Measurements from ENCODE around the gene CD207.

The CD207 gene

GRCh38 chr2:70807828-70808118, 27.8 kb downstream of the CD207 start:
- Histone ChIP-seq H3K27me3 (peaks cover 26% of the 10 kb centered on the region), H3K4me1 (ENCODE audit: control insufficient read depth in 1 of 2, insufficient read depth in 1 of 2, low read depth in 1 of 2, low read length in 1 of 2) (no peaks in the 10 kb centered on the region), H3K9me3 (no peaks in the 10 kb centered on the region), H3K4me3 (ENCODE audit: low read depth in 1 of 2, low read length in 1 of 2) (no peak overlapping the region), H3K27ac (no peak overlapping the region), H3K36me3 (no peaks in the 10 kb centered on the region)
- no peak for TF ChIP-seq CTCF (IDR thresholded peaks at IDR 0.05)

DNA sequence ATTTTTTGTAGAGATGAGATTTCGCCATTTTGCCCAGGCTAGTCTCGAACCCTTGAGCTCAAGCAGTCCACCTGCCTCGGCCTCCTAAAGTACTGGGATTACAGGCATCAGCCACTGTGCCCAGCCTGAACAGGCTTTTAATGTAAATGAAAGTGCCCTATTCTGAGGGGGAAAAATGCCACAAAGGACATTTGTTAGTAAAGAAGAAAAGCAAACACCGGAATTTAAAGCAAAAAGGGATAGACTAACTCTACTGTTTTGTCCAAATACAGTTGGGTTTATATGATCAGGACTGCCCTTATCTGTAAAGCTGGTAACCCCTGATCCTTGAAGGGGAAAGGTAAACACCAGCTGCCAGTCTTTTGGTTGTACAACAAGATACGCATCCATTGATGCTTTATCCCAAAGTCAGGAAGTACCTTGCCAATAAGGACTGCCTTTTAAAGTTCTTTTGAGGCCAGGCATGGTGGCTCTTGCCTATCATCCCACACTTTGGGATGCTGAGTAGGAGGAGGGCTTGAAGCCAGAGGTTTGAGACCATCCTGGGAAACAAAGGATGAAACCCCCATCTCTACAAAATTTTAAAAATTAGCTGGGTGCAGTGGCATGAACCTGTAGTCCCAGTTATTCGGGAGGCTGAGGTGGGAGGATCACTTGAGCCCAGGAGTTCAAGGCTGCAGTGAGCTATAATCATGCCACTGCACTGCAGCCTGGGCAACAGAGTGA, 28.4 kb downstream of the CD207 start:
- no peaks in the 10 kb centered on the region for H3K36me3 ChIP-seq
- peaks cover 31% of the 10 kb centered on the region for H3K27me3 ChIP-seq
- H3K27ac ChIP-seq = no peak overlapping the region
- H3K4me3 ChIP-seq (ENCODE audit: low read depth in 1 of 2, low read length in 1 of 2) = no peak overlapping the region
- TF ChIP-seq CTCF (IDR thresholded peaks at IDR 0.05) = no peak
- no peaks in the 10 kb centered on the region for H3K4me1 ChIP-seq (ENCODE audit: control insufficient read depth in 1 of 2, insufficient read depth in 1 of 2, low read depth in 1 of 2, low read length in 1 of 2)
- no peaks in the 10 kb centered on the region for H3K9me3 ChIP-seq

DNA sequence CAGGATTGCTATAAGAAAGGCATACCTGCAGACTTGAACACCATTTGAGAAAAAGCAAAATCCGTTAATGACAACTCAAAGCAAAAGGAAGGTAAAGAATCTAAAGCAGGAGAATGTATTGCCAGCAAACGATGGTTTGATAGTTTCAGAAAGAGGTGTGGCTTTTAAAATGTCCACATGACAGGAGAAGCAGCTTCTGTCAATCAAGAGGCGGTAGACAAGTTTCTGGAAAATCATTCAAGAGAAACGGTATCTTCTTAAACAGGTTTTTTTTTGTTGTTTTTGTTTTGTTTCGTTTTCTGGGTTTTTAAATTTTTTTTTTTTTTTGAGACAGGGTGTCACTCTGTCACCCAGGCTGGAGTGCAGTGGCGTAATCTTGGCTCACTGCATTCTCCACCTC, 29.0 kb downstream of the CD207 start:
- Histone ChIP-seq H3K9me3 (no peaks in the 10 kb centered on the region), H3K27ac (no peak overlapping the region), H3K27me3 (peaks cover 37% of the 10 kb centered on the region), H3K4me3 (ENCODE audit: low read depth in 1 of 2, low read length in 1 of 2) (no peak overlapping the region), H3K4me1 (ENCODE audit: control insufficient read depth in 1 of 2, insufficient read depth in 1 of 2, low read depth in 1 of 2, low read length in 1 of 2) (no peaks in the 10 kb centered on the region), H3K36me3 (no peaks in the 10 kb centered on the region)
- no peak for TF ChIP-seq CTCF (IDR thresholded peaks at IDR 0.05)

DNA sequence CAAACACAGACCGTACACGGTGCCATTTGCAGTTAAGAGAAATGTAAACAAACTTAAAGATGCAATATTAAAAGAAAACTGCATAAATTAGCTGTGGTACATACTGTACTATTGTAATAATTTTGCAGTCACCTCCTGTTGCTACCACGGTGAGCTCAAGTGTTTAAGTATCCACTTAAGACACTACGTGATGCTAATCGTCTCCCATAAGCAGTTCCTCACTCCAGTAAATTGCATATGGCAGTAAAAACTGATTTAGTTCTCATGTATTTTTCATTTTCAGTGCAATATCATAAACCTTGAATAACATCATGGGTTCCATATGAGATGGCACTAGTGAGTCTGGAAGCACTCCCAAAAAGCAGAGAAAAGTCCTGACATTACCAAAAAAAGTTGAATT, 29.6 kb downstream of the CD207 start:
- Histone ChIP-seq H3K4me1 (ENCODE audit: control insufficient read depth in 1 of 2, insufficient read depth in 1 of 2, low read depth in 1 of 2, low read length in 1 of 2) (no peaks in the 10 kb centered on the region), H3K27me3 (peaks cover 43% of the 10 kb centered on the region), H3K36me3 (no peaks in the 10 kb centered on the region), H3K4me3 (ENCODE audit: low read depth in 1 of 2, low read length in 1 of 2) (no peak overlapping the region), H3K27ac (no peak overlapping the region), H3K9me3 (no peaks in the 10 kb centered on the region)
- no peak for TF ChIP-seq CTCF (IDR thresholded peaks at IDR 0.05)

- Histone ChIP-seq H3K4me3 (ENCODE audit: low read depth in 1 of 2, low read length in 1 of 2) (no peak overlapping the region), H3K9me3 (no peaks in the 10 kb centered on the region), H3K36me3 (no peaks in the 10 kb centered on the region), H3K4me1 (ENCODE audit: control insufficient read depth in 1 of 2, insufficient read depth in 1 of 2, low read depth in 1 of 2, low read length in 1 of 2) (no peaks in the 10 kb centered on the region), H3K27me3 (peaks cover 56% of the 10 kb centered on the region), H3K27ac (no peak overlapping the region)
- no peak for TF ChIP-seq CTCF (IDR thresholded peaks at IDR 0.05)
Observed at GRCh38 chr2:70801607-70802263, 33.9 kb downstream of the CD207 start.
